GM18909 (cell line): ENCODE measurements around the gene RAB42.
"Not testable (repeated sequence)": the region's sequence is repeated elsewhere in the genome, so short reads cannot be mapped to it uniquely, and the experiment has no call there.

Experiments
- ATAC-seq: cut with Tn5 transposase; IDR thresholded peaks from one replicate; pipeline ENCODE4 v1.9.1; 2021; ENCODE audit warnings: mild to moderate bottlenecking; ENCODE audit not compliant: unreplicated experiment, poor library complexity

Gene RAB42, protein sequence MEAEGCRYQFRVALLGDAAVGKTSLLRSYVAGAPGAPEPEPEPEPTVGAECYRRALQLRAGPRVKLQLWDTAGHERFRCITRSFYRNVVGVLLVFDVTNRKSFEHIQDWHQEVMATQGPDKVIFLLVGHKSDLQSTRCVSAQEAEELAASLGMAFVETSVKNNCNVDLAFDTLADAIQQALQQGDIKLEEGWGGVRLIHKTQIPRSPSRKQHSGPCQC

GRCh38 chr1:28591708-28592320, at the start of gene RAB42:
Gene RAB42 (plus strand): TSS chr1:28592265. CDS start chr1:28592512, 247 bp downstream.
- ATAC-seq: peak; percentile 61

DNA sequence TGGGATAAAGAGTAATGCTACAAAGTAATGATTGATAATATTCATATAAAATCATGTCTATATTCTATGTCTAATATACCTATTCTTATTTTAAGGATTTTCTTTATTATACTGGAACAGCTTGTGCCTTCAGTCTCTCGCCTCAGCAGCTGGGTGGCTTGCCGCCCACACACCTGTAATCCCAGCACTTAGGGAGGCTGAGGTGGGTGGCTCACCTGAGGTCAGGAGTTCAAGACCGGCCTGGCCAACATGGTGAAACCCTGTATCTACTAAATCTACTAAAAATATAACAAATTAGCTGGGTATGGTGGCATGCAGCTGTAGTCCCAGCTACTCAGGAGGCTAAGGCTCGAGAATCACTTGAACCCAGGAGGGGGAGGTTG, 46.8 kb upstream of the RAB42 start:
- no peak for ATAC-seq

DNA sequence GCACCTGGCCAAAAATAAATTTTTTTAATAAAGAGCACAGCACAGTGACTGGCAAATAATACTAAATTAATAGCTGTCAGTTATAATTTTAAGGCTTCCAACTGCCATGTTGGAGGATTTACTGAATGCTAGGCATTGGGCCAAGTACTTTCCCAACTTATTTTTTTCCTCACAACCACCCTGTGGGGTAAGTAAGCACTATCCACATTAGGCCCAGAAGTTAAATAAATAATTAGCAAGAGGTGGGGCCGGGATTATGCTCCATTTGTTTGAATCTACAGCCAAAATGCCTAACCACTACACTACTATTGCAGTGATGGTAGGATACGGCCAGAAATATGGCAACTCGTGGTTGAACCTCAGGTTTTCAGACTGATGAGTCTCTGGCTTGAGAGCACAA, 43.7 kb upstream of the RAB42 start:
- ATAC-seq: no peak

GRCh38 chr1:28551381-28551780, 40.7 kb upstream of the RAB42 start:
- no peak for ATAC-seq

- peak; percentile 89 for ATAC-seq
These were observed 39.1 kb upstream of the RAB42 start, which contains the start of gene TRNAU1AP for GRCh38 chr1:28552758-28553663. Gene TRNAU1AP (plus strand): TSS chr1:28553085. CDS start chr1:28553111, 26 bp downstream.

- no peak for ATAC-seq
These were observed 31.2 kb upstream of the RAB42 start for GRCh38 chr1:28560886-28561285.

- ATAC-seq: no peak
These were observed 27.8 kb upstream of the RAB42 start for GRCh38 chr1:28564310-28564709.

- ATAC-seq: no peak
These were observed 27.0 kb upstream of the RAB42 start for GRCh38 chr1:28565040-28565439.

- ATAC-seq: no peak
These were observed 26.3 kb upstream of the RAB42 start for GRCh38 chr1:28565726-28566125.

GRCh38 chr1:28566931-28567330, 25.1 kb upstream of the RAB42 start:
- ATAC-seq: no peak

GRCh38 chr1:28571911-28572310, 20.2 kb upstream of the RAB42 start:
- ATAC-seq: no peak

DNA sequence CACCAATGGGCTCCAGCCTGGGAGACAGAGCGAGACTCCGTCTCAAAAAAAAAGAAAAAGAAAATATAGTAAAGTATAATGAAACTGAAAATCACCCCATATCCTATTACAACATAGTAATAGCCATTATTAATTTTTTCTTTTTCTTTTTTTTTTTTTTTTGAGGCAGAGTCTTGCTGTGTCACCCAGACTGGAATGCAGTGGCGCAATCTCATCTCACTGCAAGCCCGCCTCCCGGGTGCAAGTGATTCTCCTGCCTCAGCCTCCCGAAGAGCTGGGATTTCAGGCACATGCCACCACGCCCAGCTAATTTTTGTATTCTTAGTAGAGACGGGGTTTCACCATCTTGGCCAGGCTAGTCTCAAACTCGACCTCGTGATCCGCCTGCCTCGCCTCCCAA, 19.2 kb upstream of the RAB42 start:
- ATAC-seq: not testable (repeated sequence)

DNA sequence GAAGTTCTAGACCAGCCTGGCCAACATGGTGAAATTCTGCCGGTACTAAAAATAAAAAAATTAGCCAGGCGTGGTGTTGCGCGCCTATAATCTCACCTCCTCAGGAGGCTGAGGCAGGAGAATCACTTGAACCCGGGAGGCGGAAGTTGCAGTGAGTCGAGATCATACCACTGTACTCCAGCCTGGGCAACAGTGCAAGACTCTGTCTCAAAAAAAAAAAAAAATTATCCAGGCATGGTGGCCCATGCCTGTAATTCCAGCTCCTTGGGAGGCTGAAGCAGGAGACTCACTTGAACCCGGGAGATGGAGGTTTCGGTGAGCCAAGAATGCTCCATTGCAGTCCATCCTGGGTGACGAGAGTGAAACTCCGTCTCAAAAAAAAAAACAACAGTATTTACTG, 18.5 kb upstream of the RAB42 start:
- ATAC-seq: no peak

DNA sequence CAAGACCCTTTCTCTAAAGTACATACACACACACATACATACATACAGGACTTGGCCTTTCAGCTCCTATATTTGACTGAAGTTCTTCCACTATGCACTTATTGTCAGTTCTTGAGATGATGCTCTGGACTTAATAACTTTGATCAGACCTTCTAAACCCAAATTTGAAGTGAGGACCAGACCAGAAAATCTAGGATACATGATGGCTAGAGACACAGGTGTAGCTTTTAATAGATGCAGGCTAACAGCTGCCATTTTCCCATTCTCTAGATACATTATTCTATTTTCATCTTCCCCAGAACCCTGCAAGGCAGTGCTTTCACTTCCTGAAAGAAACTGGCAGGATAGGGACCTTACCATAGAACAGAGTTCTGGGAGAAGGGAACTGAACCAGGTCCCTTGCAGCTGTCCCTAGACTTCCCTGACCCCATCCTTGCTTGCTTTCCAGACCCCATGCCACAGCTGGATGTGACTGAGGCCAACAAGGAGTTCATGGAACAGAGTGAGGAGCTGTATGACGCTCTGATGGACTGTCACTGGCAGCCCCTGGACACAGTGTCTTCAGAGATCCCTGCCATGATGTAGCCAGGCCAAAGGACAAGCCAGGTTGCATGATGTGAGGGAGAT, 14.9 kb upstream of the RAB42 start:
- no peak for ATAC-seq

DNA sequence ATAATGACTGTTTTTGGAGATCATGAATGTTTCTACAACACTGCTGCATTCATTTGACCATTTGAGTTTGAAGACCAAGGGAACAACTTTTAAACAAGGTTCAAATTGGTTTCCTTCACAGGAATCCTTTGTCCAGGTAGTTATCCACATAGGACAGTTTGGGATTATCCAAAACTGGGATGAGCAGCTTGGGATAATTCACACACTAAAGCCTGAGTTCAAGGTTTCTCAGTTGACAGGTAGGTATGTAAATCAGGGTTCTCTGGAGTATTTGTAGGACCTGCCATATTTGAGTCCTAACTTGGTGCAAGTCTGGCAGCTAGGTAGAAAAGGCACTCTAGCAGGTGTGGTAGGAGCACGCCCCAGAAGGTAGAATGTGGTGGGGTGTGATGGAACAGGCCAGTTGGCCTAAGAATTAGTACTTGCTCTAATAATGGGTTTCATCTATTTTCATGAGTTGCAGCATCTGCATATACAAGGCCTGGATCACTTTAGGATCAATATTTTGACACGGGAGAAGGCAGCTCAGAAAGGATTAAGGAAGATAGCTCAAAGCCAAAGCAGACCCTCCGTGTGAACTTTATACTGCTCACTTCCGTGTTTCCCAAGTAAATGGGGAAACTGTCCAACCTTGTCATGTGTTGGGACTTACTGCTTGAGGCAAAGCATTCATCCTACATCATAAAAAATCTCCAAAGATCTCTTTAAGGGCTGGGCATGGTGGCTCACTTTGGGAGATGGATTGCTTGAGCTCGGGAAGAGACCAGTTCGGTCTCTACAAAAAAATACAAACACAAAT, 14.1 kb upstream of the RAB42 start:
- ATAC-seq: no peak

GRCh38 chr1:28578696-28579218, 13.3 kb upstream of the RAB42 start:
- no peak for ATAC-seq

GRCh38 chr1:28579401-28579800, 12.7 kb upstream of the RAB42 start:
- ATAC-seq: no peak

GRCh38 chr1:28580722-28581530, 11.1 kb upstream of the RAB42 start:
- peak; percentile 5 for ATAC-seq
